SKM-1 (cell line): ENCODE results near the gene STRADB.
"Not testable (repeated sequence)": the region's sequence is repeated elsewhere in the genome, so short reads cannot be mapped to it uniquely, and the experiment has no call there.

Source experiments
- DNase-seq: peaks from one replicate; lab custom pipeline; 2025; ENCODE audit not compliant: unreplicated experiment; lab: John Stamatoyannopoulos, UW

The STRADB gene

DNA sequence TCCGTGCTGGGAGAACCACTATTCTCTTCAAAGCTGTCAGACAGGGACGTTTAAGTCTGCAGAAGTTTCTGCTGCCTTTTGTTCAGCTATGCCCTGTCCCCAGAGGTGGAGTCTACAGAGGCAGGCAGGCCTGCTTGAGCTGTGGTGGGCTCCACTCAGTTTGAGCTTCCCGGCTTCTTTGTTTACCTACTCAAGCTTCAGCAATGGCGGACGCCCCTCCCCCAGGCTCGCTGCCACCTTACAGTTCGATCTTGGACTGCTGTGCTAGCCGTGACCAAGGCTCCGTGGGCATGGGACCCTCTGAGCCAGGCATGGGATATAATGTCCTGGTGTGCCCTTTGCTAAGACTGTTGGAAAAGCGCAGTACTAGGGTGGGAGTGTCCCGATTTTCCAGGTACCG, 21.2 kb upstream of the STRADB start:
- not testable (repeated sequence) for DNase-seq

DNA sequence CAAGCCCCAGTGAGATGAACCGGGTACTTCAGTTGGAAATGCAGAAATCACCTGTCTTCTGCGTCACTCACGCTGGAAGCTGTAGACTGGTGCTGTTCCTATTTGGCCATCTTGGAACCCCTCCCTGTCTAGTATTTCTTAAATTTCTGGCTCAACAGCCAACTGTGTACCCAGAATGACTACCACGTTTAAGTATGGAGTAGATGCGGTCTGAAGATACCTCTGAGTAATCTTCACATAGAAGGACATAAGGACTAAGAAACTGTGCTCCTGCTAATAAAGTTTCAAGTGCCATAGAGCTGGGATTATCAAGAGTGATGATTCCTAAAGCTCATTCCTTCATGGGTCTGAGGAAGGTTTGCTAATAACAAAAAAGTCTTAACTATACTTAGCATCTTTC, 20.7 kb upstream of the STRADB start:
- no peak for DNase-seq

- DNase-seq, result no peak
Measured at GRCh38 chr2:201432038-201432620, 19.4 kb upstream of the STRADB start.

- no peak for DNase-seq
Measured at GRCh38 chr2:201432621-201433393, 18.7 kb upstream of the STRADB start.

GRCh38 chr2:201433394-201433995, 18.0 kb upstream of the STRADB start:
- no peak for DNase-seq

DNA sequence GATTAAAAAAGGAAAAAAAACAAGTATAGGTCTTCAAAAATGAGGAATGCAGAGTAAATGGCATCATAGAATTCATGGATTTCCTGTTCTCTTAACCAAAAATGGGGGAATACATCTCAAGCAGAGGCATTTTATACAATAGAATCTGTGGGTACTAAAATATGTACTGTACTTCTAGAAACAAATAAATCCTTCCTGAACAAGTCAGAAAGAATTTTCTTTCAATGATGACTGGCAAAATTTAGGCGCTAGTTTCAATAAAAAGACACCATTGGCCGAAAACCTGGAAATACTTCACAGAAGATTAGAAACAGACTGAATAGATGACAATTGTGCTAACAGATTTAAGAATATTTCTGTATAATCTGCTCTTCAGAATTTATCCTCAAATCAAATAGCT, 15.4 kb upstream of the STRADB start:
- DNase-seq, result no peak

DNA sequence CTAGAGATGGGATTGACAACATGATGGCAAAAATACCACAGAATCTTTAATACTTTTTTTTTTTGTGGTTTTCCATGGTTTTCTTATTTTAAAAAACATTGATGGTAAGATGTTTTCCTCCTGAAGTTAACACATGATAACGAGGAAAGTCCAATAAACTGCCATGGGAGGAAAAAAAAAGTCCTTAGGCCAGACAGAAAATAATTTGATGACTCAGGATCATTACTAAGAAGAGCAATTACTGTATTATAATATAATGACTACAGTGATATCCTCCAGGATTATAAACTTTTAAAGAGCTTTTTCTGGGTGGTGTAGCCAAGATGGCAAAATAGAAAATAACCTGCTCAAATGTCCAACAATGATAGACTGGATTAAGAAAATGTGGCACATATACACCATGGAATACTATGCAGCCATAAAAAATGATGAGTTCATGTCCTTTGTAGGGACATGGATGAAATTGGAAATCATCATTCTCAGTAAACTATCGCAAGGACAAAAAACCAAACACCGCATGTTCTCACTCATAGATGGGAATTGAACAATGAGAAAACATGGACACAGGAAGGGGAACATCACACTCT, 12.1 kb upstream of the STRADB start:
- not testable (repeated sequence) for DNase-seq

GRCh38 chr2:201440182-201440581, 11.4 kb upstream of the STRADB start:
- DNase-seq, result no peak

DNA sequence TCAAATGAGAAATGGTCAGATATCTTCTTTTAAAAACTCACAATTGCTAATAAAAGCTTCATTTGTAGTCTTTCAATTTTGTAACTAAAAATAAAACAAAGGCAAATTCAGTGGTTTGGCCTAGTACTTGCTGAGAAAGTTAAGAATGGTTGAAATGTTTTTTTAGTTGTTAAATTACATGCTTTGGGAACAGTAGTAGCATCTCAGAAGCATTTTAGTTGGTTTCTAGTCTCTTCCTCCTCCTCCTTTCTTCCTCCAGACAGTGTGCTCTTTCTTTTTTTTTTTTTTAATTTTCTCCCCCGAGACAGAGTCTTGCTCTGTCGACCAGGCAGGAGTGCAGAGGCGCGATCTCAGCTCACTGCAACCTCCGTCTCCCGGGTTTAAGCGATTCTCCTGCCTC, 10.1 kb upstream of the STRADB start:
- DNase-seq, result no peak

- no peak for DNase-seq
Measured at GRCh38 chr2:201444746-201445465, 6.6 kb upstream of the STRADB start.

GRCh38 chr2:201447086-201447485, 4.5 kb upstream of the STRADB start:
- DNase-seq, result no peak

GRCh38 chr2:201448061-201448460, 3.5 kb upstream of the STRADB start:
- DNase-seq, result no peak

GRCh38 chr2:201448701-201449100, 2.8 kb upstream of the STRADB start:
- DNase-seq, result no peak

GRCh38 chr2:201450954-201451291, 617 bp upstream of the STRADB start:
- DNase-seq, result no peak

- DNase-seq, result no peak
Measured at GRCh38 chr2:201452058-201452921, 750 bp downstream of the STRADB start.

DNA sequence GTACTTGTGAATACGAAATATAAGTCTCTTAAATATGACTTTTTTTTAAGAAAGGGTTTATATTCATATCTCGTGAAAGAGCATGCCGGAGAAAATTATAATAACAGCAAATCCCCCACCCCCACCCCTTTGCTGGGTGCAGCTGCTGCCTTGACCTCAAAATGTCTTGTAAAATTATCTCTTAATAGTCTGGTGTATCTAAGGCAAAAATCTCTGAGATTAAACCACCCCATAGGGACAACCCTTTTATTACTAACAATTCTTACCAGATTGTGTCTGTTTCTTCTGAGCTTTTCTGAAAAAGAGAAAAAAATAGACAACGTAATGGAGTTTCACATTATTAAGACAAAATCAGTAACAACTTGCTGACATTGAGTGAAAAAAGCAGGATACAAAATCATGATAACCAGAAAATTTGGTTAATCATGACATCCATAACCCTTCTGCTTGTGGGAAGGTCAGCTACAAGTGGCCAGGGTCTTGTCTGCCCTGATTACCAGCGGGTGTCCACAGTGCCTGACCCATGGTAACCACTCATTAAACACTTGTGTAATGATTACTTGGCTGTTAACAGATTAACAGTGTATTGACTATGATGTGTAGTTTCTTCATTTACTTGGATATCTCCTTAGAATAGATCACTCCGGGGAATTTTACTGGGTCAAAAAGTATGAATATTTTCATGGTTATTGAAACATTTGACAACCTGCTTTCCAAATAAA, 1.5 kb downstream of the STRADB start:
- no peak for DNase-seq

GRCh38 chr2:201458381-201458780, 6.8 kb downstream of the STRADB start:
- no peak for DNase-seq

GRCh38 chr2:201460532-201460931, 9.0 kb downstream of the STRADB start:
- no peak for DNase-seq

DNA sequence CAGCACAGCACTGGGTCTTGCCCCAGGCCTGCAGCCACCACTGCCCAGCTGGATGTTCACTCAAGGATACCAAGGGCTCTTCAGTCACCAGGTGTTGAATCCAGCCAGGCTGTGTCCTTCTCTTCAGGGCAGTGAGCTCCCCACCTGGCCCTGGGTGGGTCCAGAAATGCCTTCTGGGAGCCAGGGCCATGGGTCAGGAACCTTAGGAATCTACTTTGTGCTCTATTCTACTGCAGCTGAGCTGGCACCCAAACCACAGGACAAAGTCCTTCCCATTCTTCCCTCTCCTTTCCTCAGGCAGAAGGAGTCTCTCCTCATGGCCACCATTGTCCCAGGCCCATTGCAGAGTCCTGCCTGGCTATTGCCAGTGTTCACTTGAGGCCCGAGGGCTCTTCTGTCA, 13.0 kb downstream of the STRADB start:
- DNase-seq, result no peak

GRCh38 chr2:201465524-201465971, 14.0 kb downstream of the STRADB start:
- no peak for DNase-seq
